NT2/D1 (cell line): ENCODE results near the gene ZSCAN26.

Source experiments
- YY1 ChIP-seq: IDR thresholded peaks from 2 replicates; pipeline ENCODE4 v1.6.1; 2011; ENCODE audit not compliant: insufficient read length, insufficient read depth
- ZNF274 ChIP-seq: IDR thresholded peaks from 2 replicates; pipeline ENCODE4 v1.6.1; 2011; ENCODE audit warnings: mild to moderate bottlenecking, low read depth, low read length

DNA sequence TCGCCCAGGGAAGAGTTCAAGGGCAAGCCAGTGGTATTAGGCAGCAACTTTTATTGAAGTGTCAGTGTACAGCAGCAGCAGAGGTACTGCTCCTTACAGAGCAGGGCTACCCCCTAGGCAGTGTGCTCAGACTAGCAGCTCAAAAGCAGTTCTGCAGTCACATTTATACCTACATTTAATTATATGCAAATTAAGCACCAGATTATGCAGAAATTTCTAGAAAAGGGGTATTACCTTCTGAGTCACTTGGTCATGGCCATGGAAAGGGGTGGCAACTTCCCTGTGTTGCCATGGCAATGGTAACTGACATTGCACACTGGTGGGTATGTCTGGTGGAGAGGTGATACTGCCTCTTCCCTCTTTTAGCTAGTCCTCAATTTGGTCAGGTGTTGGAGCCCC lies 12.8 kb upstream of the ZSCAN26 start:
- no peak for TF ChIP-seq ZNF274
- TF ChIP-seq YY1: no peak
